ENCODE results near the gene GIT2.
A peak's percentile ranks its signal among the peaks of the same experiment; 100 is the strongest.

GIT2 gene, protein sequence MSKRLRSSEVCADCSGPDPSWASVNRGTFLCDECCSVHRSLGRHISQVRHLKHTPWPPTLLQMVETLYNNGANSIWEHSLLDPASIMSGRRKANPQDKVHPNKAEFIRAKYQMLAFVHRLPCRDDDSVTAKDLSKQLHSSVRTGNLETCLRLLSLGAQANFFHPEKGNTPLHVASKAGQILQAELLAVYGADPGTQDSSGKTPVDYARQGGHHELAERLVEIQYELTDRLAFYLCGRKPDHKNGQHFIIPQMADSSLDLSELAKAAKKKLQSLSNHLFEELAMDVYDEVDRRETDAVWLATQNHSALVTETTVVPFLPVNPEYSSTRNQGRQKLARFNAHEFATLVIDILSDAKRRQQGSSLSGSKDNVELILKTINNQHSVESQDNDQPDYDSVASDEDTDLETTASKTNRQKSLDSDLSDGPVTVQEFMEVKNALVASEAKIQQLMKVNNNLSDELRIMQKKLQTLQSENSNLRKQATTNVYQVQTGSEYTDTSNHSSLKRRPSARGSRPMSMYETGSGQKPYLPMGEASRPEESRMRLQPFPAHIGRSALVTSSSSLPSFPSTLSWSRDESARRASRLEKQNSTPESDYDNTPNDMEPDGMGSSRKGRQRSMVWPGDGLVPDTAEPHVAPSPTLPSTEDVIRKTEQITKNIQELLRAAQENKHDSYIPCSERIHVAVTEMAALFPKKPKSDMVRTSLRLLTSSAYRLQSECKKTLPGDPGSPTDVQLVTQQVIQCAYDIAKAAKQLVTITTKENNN

DNA sequence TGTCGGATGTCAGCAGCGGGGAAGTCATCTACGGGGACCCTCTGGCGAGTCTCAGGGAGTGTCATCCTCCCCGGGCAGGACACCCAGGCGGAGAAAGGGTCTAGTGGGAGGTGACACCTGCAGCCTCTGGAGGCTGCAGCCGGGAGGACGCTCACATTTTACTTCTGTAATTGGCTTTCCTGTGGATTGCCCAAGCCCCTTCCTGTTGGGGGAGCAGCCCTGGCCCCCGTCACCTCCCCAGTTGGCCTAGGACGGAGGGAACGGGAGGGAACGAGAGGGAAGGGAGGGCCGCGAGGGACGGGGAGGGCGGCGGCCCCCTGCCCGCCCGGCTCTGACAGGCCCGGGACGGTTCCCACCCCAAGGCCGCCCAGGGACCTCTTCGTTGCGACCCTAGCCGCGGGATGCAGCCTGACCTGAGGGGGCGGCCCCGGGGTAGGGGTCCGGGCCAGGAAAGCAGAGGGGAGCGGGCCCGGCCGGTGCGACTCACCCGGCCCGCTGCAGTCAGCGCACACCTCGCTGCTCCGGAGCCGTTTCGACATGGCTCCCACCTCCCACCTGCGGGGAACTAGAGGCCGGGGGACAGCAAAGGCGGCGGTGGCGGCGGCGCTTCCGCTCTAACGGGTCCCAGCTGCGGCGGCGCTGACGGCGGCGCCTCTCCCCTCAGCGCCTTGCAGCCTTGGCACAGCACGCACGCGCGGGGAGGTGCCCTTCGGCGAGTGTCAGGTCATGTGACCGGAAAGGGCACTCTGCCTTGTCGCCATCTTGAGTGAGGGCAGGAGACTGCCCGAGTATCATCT is at the start of gene GIT2:
Gene GIT2 (minus strand): TSS at position 683 of the 797 bp plus-strand sequence. CDS start 144 bp downstream, at position 539.
- Histone ChIP-seq H2AFZ (ENCODE audit: low read depth) (peak within 1 kb of the TSS; percentile 98), H3K27me3 (ENCODE audit: insufficient read depth, low read depth) (no peaks in the 10 kb centered on the region), H3K79me2 (ENCODE audit: insufficient read depth, low read depth) (peaks cover 22% of the 10 kb centered on the region; the same call in 1 of the 2 replicates), H4K20me1 (ENCODE audit: insufficient read depth) (no peaks in the 10 kb centered on the region), H3K4me3 (IDR thresholded peaks at IDR 0.05; ENCODE audit: insufficient read depth, low read depth, low read length) (no peak within 1 kb of the TSS), H3K4me2 (peak within 1 kb of the TSS; percentile 73), H3K9ac (peak within 1 kb of the TSS; percentile 51; the same call in 1 of the 2 replicates), H3K36me3 (ENCODE audit: insufficient read depth) (no peaks in the 10 kb centered on the region), H3K4me1 (ENCODE audit: low read depth, poor library complexity, severe bottlenecking) (peaks cover 3% of the 10 kb centered on the region), H3K27ac (no peak within 1 kb of the TSS)
- TF ChIP-seq, protein P1, sequence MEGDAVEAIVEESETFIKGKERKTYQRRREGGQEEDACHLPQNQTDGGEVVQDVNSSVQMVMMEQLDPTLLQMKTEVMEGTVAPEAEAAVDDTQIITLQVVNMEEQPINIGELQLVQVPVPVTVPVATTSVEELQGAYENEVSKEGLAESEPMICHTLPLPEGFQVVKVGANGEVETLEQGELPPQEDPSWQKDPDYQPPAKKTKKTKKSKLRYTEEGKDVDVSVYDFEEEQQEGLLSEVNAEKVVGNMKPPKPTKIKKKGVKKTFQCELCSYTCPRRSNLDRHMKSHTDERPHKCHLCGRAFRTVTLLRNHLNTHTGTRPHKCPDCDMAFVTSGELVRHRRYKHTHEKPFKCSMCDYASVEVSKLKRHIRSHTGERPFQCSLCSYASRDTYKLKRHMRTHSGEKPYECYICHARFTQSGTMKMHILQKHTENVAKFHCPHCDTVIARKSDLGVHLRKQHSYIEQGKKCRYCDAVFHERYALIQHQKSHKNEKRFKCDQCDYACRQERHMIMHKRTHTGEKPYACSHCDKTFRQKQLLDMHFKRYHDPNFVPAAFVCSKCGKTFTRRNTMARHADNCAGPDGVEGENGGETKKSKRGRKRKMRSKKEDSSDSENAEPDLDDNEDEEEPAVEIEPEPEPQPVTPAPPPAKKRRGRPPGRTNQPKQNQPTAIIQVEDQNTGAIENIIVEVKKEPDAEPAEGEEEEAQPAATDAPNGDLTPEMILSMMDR (conservative IDR thresholded peaks at IDR 0.05; ENCODE audit: low read depth, low read length), result no peak

DNA sequence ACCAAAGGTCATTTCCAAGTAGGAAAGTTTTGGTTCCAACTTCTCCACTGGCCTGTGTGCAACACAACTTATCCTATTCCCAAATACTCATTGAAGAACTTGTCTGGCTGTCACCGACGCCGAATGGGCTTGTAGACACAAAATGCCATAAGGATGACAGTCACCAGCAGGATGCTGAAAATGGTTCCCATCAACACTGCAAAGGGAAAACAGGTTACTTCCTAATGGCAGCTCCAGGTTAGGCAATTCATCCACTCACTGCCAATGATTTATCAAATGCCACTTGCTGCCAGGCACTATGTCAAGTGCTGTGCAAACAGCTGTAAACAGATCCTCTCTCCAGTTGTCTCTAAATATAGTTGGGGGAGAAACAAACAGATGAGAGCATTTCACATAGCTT is 46.1 kb upstream of the GIT2 start:
- no peaks in the 10 kb centered on the region for H3K4me1 ChIP-seq (ENCODE audit: low read depth, poor library complexity, severe bottlenecking)
- no peaks in the 10 kb centered on the region for H3K79me2 ChIP-seq (ENCODE audit: insufficient read depth, low read depth)
- no peak overlapping the region for H2AFZ ChIP-seq (ENCODE audit: low read depth)
- TF ChIP-seq, protein P1 (conservative IDR thresholded peaks at IDR 0.05; ENCODE audit: low read depth, low read length), result no peak
- H3K9ac ChIP-seq, result no peak overlapping the region
- no peak overlapping the region for H3K27ac ChIP-seq
- H3K36me3 ChIP-seq (ENCODE audit: insufficient read depth), result no peaks in the 10 kb centered on the region
- no peaks in the 10 kb centered on the region for H3K27me3 ChIP-seq (ENCODE audit: insufficient read depth, low read depth)
- H3K4me2 ChIP-seq, result no peak overlapping the region
- H4K20me1 ChIP-seq (ENCODE audit: insufficient read depth), result no peaks in the 10 kb centered on the region
- no peak overlapping the region for H3K4me3 ChIP-seq (IDR thresholded peaks at IDR 0.05; ENCODE audit: insufficient read depth, low read depth, low read length)

DNA sequence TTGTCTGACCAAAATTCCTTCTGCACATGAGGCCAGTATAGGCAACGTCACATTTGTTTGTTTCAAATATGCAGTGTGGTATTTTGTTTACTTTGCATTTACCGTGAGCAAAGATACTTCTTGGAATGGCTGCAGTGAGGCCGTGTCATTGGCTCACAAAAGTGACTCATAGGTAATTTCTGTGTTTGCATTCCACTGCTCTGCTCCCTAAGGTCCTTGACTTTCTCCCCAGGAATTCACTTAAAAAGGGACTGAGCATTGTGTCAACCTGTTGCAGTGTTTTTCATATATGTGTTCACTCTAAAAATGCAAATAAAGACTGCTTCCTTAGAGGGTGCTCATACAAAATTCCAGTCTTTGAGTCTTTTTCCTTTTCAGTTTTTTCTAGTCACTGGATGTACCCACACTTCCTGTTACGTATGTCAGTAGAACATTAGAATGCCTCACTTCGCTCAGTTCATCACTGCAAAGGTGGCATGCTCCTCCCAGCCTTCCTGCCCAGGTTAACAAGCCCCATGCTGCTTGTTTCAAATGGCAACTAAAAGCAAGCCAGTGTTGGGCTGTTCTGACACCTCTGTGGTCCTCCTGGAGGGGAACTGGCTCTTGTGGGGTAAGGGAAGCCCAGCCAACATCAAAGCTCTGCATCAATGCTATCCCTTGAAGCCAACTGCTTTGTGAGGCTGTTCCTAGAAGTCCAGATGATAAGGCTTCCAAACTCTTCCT is 43.1 kb upstream of the GIT2 start:
- Histone ChIP-seq H3K27ac (no peak overlapping the region), H3K4me1 (ENCODE audit: low read depth, poor library complexity, severe bottlenecking) (no peaks in the 10 kb centered on the region), H3K4me2 (no peak overlapping the region), H3K9ac (no peak overlapping the region), H3K36me3 (ENCODE audit: insufficient read depth) (no peaks in the 10 kb centered on the region), H4K20me1 (ENCODE audit: insufficient read depth) (no peaks in the 10 kb centered on the region), H3K27me3 (ENCODE audit: insufficient read depth, low read depth) (no peaks in the 10 kb centered on the region), H3K4me3 (IDR thresholded peaks at IDR 0.05; ENCODE audit: insufficient read depth, low read depth, low read length) (no peak overlapping the region), H3K79me2 (ENCODE audit: insufficient read depth, low read depth) (no peaks in the 10 kb centered on the region), H2AFZ (ENCODE audit: low read depth) (no peak overlapping the region)
- TF ChIP-seq, protein P1 (conservative IDR thresholded peaks at IDR 0.05; ENCODE audit: low read depth, low read length), result no peak

DNA sequence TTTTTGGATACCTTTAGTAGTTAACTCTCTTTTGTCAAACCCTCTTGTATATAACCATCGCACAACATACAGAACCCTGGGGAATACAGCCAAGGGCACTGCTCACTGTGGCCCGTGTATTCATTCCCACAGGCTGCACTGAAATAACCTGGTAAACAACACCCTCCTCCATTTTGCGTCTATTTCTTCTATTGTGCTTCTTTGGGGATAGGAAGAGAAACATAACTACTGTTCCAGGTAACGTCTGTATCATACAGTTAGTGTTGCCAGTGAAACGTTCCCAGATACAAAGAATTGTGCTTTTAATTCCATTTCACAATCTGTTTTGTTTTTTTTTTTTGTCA is 42.5 kb upstream of the GIT2 start:
- Histone ChIP-seq H2AFZ (ENCODE audit: low read depth) (no peak overlapping the region), H3K9ac (no peak overlapping the region), H4K20me1 (ENCODE audit: insufficient read depth) (no peaks in the 10 kb centered on the region), H3K27ac (no peak overlapping the region), H3K27me3 (ENCODE audit: insufficient read depth, low read depth) (no peaks in the 10 kb centered on the region), H3K4me1 (ENCODE audit: low read depth, poor library complexity, severe bottlenecking) (no peaks in the 10 kb centered on the region), H3K4me2 (no peak overlapping the region), H3K4me3 (IDR thresholded peaks at IDR 0.05; ENCODE audit: insufficient read depth, low read depth, low read length) (no peak overlapping the region), H3K36me3 (ENCODE audit: insufficient read depth) (no peaks in the 10 kb centered on the region), H3K79me2 (ENCODE audit: insufficient read depth, low read depth) (no peaks in the 10 kb centered on the region)
- TF ChIP-seq, protein P1 (conservative IDR thresholded peaks at IDR 0.05; ENCODE audit: low read depth, low read length), result no peak
